Activated T-cell treated with anti-CD3 and anti-CD28 coated beads, Interleukin-2, amount 50 U/mL, for 4 hours (primary cell): ENCODE data around the gene AFG1L. TPM values are rescaled to one million over a fixed set of nuclear protein-coding genes. Genes with fewer than 3 reads are reported as not detected.
A peak's percentile ranks its signal among the peaks of the same experiment; 100 is the strongest.
"Not testable (repeated sequence)": the region's sequence is repeated elsewhere in the genome, so short reads cannot be mapped to it uniquely, and the experiment has no call there.

Source experiments
- ATAC-seq, 2 donors: fragments of 200-7000 bp; cut with Tn5 transposase; one replicate each; pipeline ENCODE4 v1.10.0; 2021
- DNase-seq: peaks from one replicate; pipeline ENCODE4 v3.0.0-alpha.2; 2020
- H3K27me3 Mint-ChIP-seq: one replicate; pipeline ENCODE4 v1.8.0; 2021; ENCODE audit warnings: low read depth, mixed read lengths
- H3K36me3 Mint-ChIP-seq: one replicate; pipeline ENCODE4 v1.8.0; 2022; ENCODE audit warnings: mixed read lengths; ENCODE audit not compliant: insufficient read depth
- H3K4me1 Mint-ChIP-seq: one replicate; pipeline ENCODE4 v1.8.0; 2021; ENCODE audit warnings: low read depth, mixed read lengths
- H3K4me3 Mint-ChIP-seq: one replicate; pipeline ENCODE4 v1.8.0; 2021; ENCODE audit warnings: mild to moderate bottlenecking, moderate library complexity, mixed read lengths
- H3K9me3 Mint-ChIP-seq: one replicate; pipeline ENCODE4 v1.8.0; 2021; ENCODE audit warnings: mixed read lengths
- total RNA-seq, 3 donors: library from RNA; stranded (reverse); gene quantifications; one replicate each; pipeline ENCODE4 v1.2.1, GENCODE V29; 2021

AFG1L gene
- total RNA-seq, 3 donors from 2014 or later, result 2.0 to 4.8 (median 4.0) TPM

GRCh38 chr6:108308641-108309040, 13.8 kb downstream of the AFG1L start:
- H3K36me3 Mint-ChIP-seq, H3K4me1 Mint-ChIP-seq, H3K4me3 Mint-ChIP-seq, H3K27me3 Mint-ChIP-seq, H3K9me3 Mint-ChIP-seq, DNase-seq, ATAC-seq: not testable (repeated sequence)

- no peaks in the 10 kb centered on the region for H3K27me3 Mint-ChIP-seq
- H3K4me3 Mint-ChIP-seq, result no peak overlapping the region
- H3K9me3 Mint-ChIP-seq, result no peaks in the 10 kb centered on the region
- ATAC-seq (no peak), DNase-seq (no peak)
- H3K36me3 Mint-ChIP-seq, result no peaks in the 10 kb centered on the region
- no peaks in the 10 kb centered on the region for H3K4me1 Mint-ChIP-seq
Observed at GRCh38 chr6:108309844-108310243, 15.0 kb downstream of the AFG1L start.

- DNase-seq (no peak), ATAC-seq (no peak)
- H3K4me1 Mint-ChIP-seq, result no peaks in the 10 kb centered on the region
- H3K9me3 Mint-ChIP-seq, result no peaks in the 10 kb centered on the region
- H3K4me3 Mint-ChIP-seq, result no peak overlapping the region
- H3K27me3 Mint-ChIP-seq, result no peaks in the 10 kb centered on the region
- no peaks in the 10 kb centered on the region for H3K36me3 Mint-ChIP-seq
Observed at GRCh38 chr6:108312605-108313004, 17.8 kb downstream of the AFG1L start.

DNA sequence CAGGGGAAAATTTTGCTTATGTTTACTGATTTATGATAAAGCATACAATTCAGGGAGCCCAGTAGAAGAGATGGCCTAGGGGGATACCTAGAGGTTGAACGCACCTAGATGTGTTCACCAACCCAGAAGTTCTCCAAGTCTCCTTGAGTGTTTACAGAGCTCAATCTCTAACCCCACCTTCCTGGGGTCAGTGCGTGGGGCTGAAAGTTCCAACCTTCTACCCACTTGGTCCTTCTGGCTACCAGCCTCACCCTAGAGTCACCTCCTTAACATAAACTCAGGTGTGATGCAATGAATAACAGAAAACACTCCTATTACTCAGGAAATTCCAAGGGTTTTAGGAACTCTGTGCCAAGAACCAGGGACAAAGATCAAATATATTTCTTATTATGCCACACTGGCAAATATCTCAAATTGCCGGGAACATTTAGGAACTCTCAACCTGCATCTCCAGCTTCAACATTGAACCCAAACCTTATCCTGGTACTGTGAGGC, 26.4 kb downstream of the AFG1L start:
- ATAC-seq, result no peak
- DNase-seq, result no peak
- H3K9me3 Mint-ChIP-seq, result no peaks in the 10 kb centered on the region
- no peaks in the 10 kb centered on the region for H3K27me3 Mint-ChIP-seq
- H3K4me3 Mint-ChIP-seq, result no peak overlapping the region
- no peaks in the 10 kb centered on the region for H3K4me1 Mint-ChIP-seq
- H3K36me3 Mint-ChIP-seq, result no peaks in the 10 kb centered on the region

DNA sequence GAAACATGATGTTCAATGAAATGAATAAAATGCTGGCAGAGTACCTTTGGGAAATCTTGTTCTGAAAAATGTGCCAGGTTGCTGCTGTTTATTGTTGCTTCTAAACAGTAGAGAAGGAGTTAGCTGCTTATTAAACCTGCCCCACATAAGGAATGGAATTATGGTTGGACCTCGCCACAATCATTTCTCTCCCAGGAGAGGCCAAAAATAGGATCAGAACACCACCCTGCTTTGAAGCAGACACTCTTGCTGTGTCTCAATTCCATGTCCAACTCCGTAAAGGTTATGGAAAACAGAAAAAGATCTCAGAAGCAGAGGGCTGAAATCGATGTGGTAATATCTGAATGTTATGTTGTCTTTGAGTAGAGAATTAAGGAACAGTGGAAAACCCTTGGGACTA, 27.9 kb downstream of the AFG1L start:
- Mint-ChIP-seq H3K36me3 (peaks cover 7% of the 10 kb centered on the region), H3K4me1 (no peaks in the 10 kb centered on the region), H3K9me3 (peaks cover 6% of the 10 kb centered on the region), H3K4me3 (no peak overlapping the region), H3K27me3 (no peaks in the 10 kb centered on the region)
- DNase-seq (no peak), ATAC-seq (no peak)

DNA sequence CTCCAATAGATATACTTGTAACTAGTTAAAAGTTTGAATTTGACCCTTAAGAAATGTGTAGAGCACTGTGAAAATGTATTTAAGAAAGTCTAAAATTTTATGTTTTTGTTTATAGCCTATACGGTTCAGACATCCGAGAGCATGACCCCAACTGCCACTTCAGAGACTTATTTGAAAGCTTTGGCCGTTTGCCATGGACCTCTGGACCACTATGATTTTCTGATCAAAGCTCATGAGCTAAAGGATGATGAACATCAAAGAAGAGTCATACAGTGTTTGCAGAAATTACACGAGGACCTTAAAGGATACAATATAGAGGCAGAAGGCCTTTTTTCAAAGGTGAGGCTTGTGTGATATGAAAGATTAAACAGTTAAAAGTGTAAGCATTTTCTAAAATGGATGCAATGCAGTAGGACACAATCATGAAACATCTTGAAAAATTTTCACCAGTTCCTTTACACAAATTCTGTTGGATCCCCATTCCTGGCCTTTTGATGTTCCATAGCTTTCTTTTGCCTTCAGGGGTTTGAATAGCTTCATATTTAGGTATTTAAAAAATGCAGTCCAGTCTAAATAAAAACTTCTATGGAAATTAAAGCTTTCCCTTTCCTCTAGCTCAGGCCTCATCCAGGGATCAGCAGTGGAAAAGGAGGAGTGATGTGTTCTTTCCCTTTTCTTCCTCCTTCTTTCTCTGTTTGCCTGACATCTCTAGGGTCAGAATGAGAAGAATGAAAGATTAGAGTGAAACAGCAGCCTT, 29.0 kb downstream of the AFG1L start:
- no peaks in the 10 kb centered on the region for H3K4me1 Mint-ChIP-seq
- no peak overlapping the region for H3K4me3 Mint-ChIP-seq

GRCh38 chr6:108330221-108330785, 35.4 kb downstream of the AFG1L start:
- not testable (repeated sequence) for DNase-seq, H3K4me1 Mint-ChIP-seq, H3K9me3 Mint-ChIP-seq, H3K27me3 Mint-ChIP-seq, H3K4me3 Mint-ChIP-seq, ATAC-seq
- peaks cover 16% of the 10 kb centered on the region for H3K36me3 Mint-ChIP-seq

More for the DNA sequence above, 29.0 kb downstream of the AFG1L start:
- DNase-seq (no peak), ATAC-seq (no peak)
- Mint-ChIP-seq H3K36me3 (peaks cover 13% of the 10 kb centered on the region), H3K9me3 (peaks cover 6% of the 10 kb centered on the region), H3K27me3 (no peaks in the 10 kb centered on the region)

- peaks cover 6% of the 10 kb centered on the region for H3K9me3 Mint-ChIP-seq
- no peaks in the 10 kb centered on the region for H3K4me1 Mint-ChIP-seq
- H3K4me3 Mint-ChIP-seq, result no peak overlapping the region
- H3K36me3 Mint-ChIP-seq, result peaks cover 16% of the 10 kb centered on the region
- no peaks in the 10 kb centered on the region for H3K27me3 Mint-ChIP-seq
- ATAC-seq, result no peak
- DNase-seq, result no peak
Observed at GRCh38 chr6:108330806-108331205, 36.0 kb downstream of the AFG1L start.

- H3K4me1 Mint-ChIP-seq, result no peaks in the 10 kb centered on the region
- no peak overlapping the region for H3K4me3 Mint-ChIP-seq
- no peaks in the 10 kb centered on the region for H3K27me3 Mint-ChIP-seq
- peaks cover 16% of the 10 kb centered on the region for H3K36me3 Mint-ChIP-seq
- ATAC-seq (no peak), DNase-seq (no peak)
- H3K9me3 Mint-ChIP-seq, result peaks cover 6% of the 10 kb centered on the region
Observed at GRCh38 chr6:108331982-108332381, 37.1 kb downstream of the AFG1L start.

DNA sequence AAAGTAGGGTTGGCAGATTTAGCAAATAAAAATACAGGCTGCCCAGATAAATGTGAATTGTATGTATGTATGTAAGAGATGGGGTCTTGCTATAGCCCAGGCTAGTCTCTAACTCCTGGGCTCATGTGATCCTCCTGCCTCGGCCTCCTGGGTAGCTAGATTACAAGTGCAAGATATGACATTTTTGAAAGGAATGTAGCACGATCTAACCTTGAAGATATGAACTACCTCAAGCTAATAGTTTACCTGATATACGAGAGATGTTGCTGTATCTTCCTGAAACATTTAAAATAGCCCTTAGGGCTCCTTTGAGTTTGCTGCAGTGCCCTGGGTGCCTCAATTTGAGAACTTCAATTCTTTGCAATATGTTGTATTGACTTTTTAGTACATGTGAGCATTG, 42.1 kb downstream of the AFG1L start:
- Mint-ChIP-seq H3K36me3 (peaks cover 7% of the 10 kb centered on the region), H3K4me1 (no peaks in the 10 kb centered on the region), H3K9me3 (no peaks in the 10 kb centered on the region), H3K27me3 (no peaks in the 10 kb centered on the region), H3K4me3 (no peak overlapping the region)
- ATAC-seq (no peak), DNase-seq (no peak)

DNA sequence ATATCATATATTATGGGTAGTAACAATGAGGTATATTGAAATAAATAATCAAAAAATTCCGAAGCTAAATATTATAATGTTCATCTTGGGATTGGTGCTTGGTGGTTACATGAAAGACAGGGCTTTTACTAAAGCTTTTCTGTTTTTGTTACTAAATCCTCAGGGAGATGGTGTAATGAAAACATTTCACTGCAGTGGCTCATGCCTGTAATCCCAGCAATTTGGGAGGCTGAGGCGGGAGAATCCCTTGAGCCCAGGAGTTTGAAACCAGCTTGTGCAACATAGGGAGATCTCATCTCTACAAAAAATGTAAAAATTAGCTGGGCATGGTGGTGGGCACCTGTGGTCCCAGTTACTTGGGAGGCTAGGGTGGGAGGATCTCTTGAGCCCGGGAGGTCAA, 42.9 kb downstream of the AFG1L start:
- no peaks in the 10 kb centered on the region for H3K4me1 Mint-ChIP-seq
- DNase-seq, result no peak
- peaks cover 7% of the 10 kb centered on the region for H3K36me3 Mint-ChIP-seq
- no peak for ATAC-seq
- H3K27me3 Mint-ChIP-seq, result no peaks in the 10 kb centered on the region
- H3K9me3 Mint-ChIP-seq, result no peaks in the 10 kb centered on the region
- H3K4me3 Mint-ChIP-seq, result no peak overlapping the region

DNA sequence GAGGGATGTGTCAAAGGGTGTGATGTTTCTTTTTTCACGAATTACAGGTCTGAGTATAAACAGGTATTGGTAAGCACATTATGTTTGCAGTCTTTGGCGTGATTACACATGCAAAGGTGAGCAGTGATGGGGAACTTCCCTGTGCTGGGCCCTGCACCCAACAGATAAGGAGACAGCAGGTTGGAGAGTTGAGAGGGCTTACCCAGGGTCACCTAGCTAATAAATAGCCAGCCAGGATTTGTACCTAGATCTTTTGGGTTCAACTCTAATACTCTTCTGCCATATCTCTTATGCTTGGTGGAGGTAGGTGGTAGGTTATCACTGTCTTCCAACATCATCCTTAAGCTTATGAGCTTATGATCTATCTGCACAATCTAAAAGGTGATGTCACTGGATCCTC, 46.5 kb downstream of the AFG1L start:
- Mint-ChIP-seq H3K36me3 (peaks cover 8% of the 10 kb centered on the region), H3K9me3 (no peaks in the 10 kb centered on the region), H3K4me3 (no peak overlapping the region), H3K27me3 (no peaks in the 10 kb centered on the region), H3K4me1 (no peaks in the 10 kb centered on the region)
- DNase-seq, result no peak
- no peak for ATAC-seq

- Mint-ChIP-seq H3K27me3 (no peaks in the 10 kb centered on the region), H3K4me1 (peaks cover 8% of the 10 kb centered on the region), H3K9me3 (no peaks in the 10 kb centered on the region), H3K4me3 (no peak overlapping the region), H3K36me3 (peaks cover 15% of the 10 kb centered on the region)
- ATAC-seq, result no peak
- DNase-seq, result no peak
Observed at GRCh38 chr6:108343894-108344293, 49.0 kb downstream of the AFG1L start.

GRCh38 chr6:108348655-108349349, 53.9 kb downstream of the AFG1L start:
- no peak for DNase-seq
- ATAC-seq, result peak; percentile 48 to 57
- no peaks in the 10 kb centered on the region for H3K9me3 Mint-ChIP-seq

GRCh38 chr6:108350528-108350927, 55.7 kb downstream of the AFG1L start:
- Mint-ChIP-seq H3K27me3 (no peaks in the 10 kb centered on the region), H3K9me3 (no peaks in the 10 kb centered on the region), H3K4me1 (peaks cover 8% of the 10 kb centered on the region), H3K4me3 (no peak overlapping the region), H3K36me3 (peaks cover 6% of the 10 kb centered on the region)
- ATAC-seq (no peak), DNase-seq (no peak)

More at GRCh38 chr6:108348655-108349349, 53.9 kb downstream of the AFG1L start:
- H3K4me3 Mint-ChIP-seq, result no peak overlapping the region
- peaks cover 8% of the 10 kb centered on the region for H3K4me1 Mint-ChIP-seq
- H3K27me3 Mint-ChIP-seq, result no peaks in the 10 kb centered on the region
- H3K36me3 Mint-ChIP-seq, result peaks cover 6% of the 10 kb centered on the region
